ENCODE measurements around the gene CHMP6. TPM values are rescaled to one million over a fixed set of nuclear protein-coding genes. Genes with fewer than 3 reads are reported as not detected.

CHMP6 gene
- polyA plus RNA-seq, 3 donors = 20.3 to 44.8 (median 44.1) TPM

- no peak overlapping the region for H3K27ac ChIP-seq (ENCODE audit: low read depth in 1 of 2, low read length in 2 of 2)
- H4K20me1 ChIP-seq (ENCODE audit: insufficient read depth, low read length) = no peaks in the 10 kb centered on the region
- H3K4me2 ChIP-seq (replicated peaks; ENCODE audit: extremely low read depth, low read length, poor library complexity, severe bottlenecking) = no peak overlapping the region
- H3K9ac ChIP-seq (ENCODE audit: insufficient read depth, low read length, poor library complexity, severe bottlenecking) = no peak overlapping the region
- no CpG with 5 or more reads among the region's 3 CpGs for WGBS (ENCODE audit: insufficient coverage)
- H3K27me3 ChIP-seq (ENCODE audit: control insufficient read depth in 2 of 2, insufficient read depth in 2 of 2, low read length in 2 of 2) = peaks cover 0 to 3% of the 10 kb centered on the region in 2 donors
- no peak for TF ChIP-seq CTCF (IDR thresholded peaks at IDR 0.05)
- no peak overlapping the region for H3K4me3 ChIP-seq (replicated peaks in 1 of 3; ENCODE audit: low read depth in 2 of 3, low read length in 3 of 3)
- peaks cover 0 to 7% of the 10 kb centered on the region in 2 donors for H3K4me1 ChIP-seq (ENCODE audit: control insufficient read depth in 1 of 2, insufficient read depth in 2 of 2, low read length in 2 of 2)
- H3K79me2 ChIP-seq (ENCODE audit: insufficient read depth, low read length) = no peaks in the 10 kb centered on the region
- no peak overlapping the region for H3K27ac Mint-ChIP-seq
- H3K9me3 Mint-ChIP-seq = peaks cover 0 to 5% (median 0%) of the 10 kb centered on the region in 7 donors
- H3K27me3 Mint-ChIP-seq (ENCODE audit: low read depth in 3 of 3) = peaks cover 2 to 16% (median 11%) of the 10 kb centered on the region in 3 donors
- DNase-seq = peak in 1 of 3 donors; percentile 33
- peaks cover 2% of the 10 kb centered on the region for H3K4me1 Mint-ChIP-seq
- no peak overlapping the region for H3K4me3 Mint-ChIP-seq
- no peaks in the 10 kb centered on the region for H3K36me3 Mint-ChIP-seq
- intact Hi-C loops (cut with micrococcal nuclease) = loop anchor here in 1 of 2 donors (10.0 kb wide), 1 partner anchor 152 kb away; no protein-coding TSS in a partner anchor
- no peaks in the 10 kb centered on the region for H3K36me3 ChIP-seq (replicated peaks in 1 of 2; ENCODE audit: control insufficient read depth in 1 of 2, insufficient read depth in 2 of 2, low read length in 2 of 2)
- no peaks in the 10 kb centered on the region for H3K9me3 ChIP-seq (replicated peaks in 1 of 2; ENCODE audit: control insufficient read depth in 1 of 2, insufficient read depth in 1 of 2, low read length in 2 of 2)
- no peak overlapping the region for H2AFZ ChIP-seq (ENCODE audit: insufficient read depth, low read depth, low read length, poor library complexity, severe bottlenecking)
These were observed 14.9 kb upstream of the CHMP6 start for GRCh38 chr17:80976701-80977100.

GRCh38 chr17:80977172-80977571 lies 14.5 kb upstream of the CHMP6 start:
- H3K4me3 ChIP-seq (replicated peaks in 1 of 3; ENCODE audit: low read depth in 2 of 3, low read length in 3 of 3) = no peak overlapping the region
- no peaks in the 10 kb centered on the region for H3K79me2 ChIP-seq (ENCODE audit: insufficient read depth, low read length)
- H3K9me3 ChIP-seq (replicated peaks in 1 of 2; ENCODE audit: control insufficient read depth in 1 of 2, insufficient read depth in 1 of 2, low read length in 2 of 2) = no peaks in the 10 kb centered on the region
- intact Hi-C loops (cut with micrococcal nuclease) = loop anchor here in 1 of 2 donors (10.0 kb wide), 1 partner anchor 152 kb away; no protein-coding TSS in a partner anchor
- Mint-ChIP-seq H3K36me3 (no peaks in the 10 kb centered on the region), H3K27ac (no peak overlapping the region), H3K27me3 (ENCODE audit: low read depth in 3 of 3) (peaks cover 2 to 19% (median 11%) of the 10 kb centered on the region in 3 donors), H3K4me1 (peaks cover 2% of the 10 kb centered on the region), H3K4me3 (no peak overlapping the region), H3K9me3 (peaks cover 0 to 5% (median 0%) of the 10 kb centered on the region in 7 donors)
- DNase-seq = no peak
- WGBS (ENCODE audit: insufficient coverage) = no CpG with 5 or more reads among the region's 4 CpGs
- H4K20me1 ChIP-seq (ENCODE audit: insufficient read depth, low read length) = no peaks in the 10 kb centered on the region
- H3K4me2 ChIP-seq (replicated peaks; ENCODE audit: extremely low read depth, low read length, poor library complexity, severe bottlenecking) = no peak overlapping the region
- no peak overlapping the region for H3K9ac ChIP-seq (ENCODE audit: insufficient read depth, low read length, poor library complexity, severe bottlenecking)
- H3K4me1 ChIP-seq (ENCODE audit: control insufficient read depth in 1 of 2, insufficient read depth in 2 of 2, low read length in 2 of 2) = peaks cover 0 to 7% of the 10 kb centered on the region in 2 donors
- H3K27me3 ChIP-seq (ENCODE audit: control insufficient read depth in 2 of 2, insufficient read depth in 2 of 2, low read length in 2 of 2) = peaks cover 0 to 3% of the 10 kb centered on the region in 2 donors
- H3K27ac ChIP-seq (ENCODE audit: low read depth in 1 of 2, low read length in 2 of 2) = no peak overlapping the region
- H3K36me3 ChIP-seq (replicated peaks in 1 of 2; ENCODE audit: control insufficient read depth in 1 of 2, insufficient read depth in 2 of 2, low read length in 2 of 2) = no peaks in the 10 kb centered on the region
- H2AFZ ChIP-seq (ENCODE audit: insufficient read depth, low read depth, low read length, poor library complexity, severe bottlenecking) = no peak overlapping the region
- TF ChIP-seq CTCF (IDR thresholded peaks at IDR 0.05) = no peak

All from CD14-positive monocyte (primary cell).